Neural cell (in vitro differentiated cells): ENCODE data around the gene CD300LB. TPM values are rescaled to one million over a fixed set of nuclear protein-coding genes. Genes with fewer than 3 reads are reported as not detected.
"Not testable (repeated sequence)": the region's sequence is repeated elsewhere in the genome, so short reads cannot be mapped to it uniquely, and the experiment has no call there.

Source experiments
- H2AFZ ChIP-seq: fragments of 200-600, 300-800 bp; sonication (generic), shearing (Covaris generic); 2 replicates; pipeline ENCODE4 v1.6.0; 2014; ENCODE audit warnings: low read depth, mild to moderate bottlenecking, antibody characterized with exemption, low read length, moderate library complexity
- H3F3A ChIP-seq: fragments of 200-600 bp; shearing (Covaris generic); 2 replicates; pipeline ENCODE4 v1.6.1; 2016; ENCODE audit warnings: mild to moderate bottlenecking, moderate library complexity, mixed read lengths, antibody characterized with exemption, low read length; ENCODE audit not compliant: insufficient read depth, poor library complexity, severe bottlenecking
- H3K27ac ChIP-seq: fragments of 200-600, 300-800 bp; sonication (generic), shearing (Covaris generic); 2 replicates; pipeline ENCODE4 v1.5.1; 2014; ENCODE audit warnings: mild to moderate bottlenecking, low read length, moderate library complexity
- H3K27me3 ChIP-seq: fragments of 300-800, 200-600 bp; sonication (generic), shearing (Covaris generic); 2 replicates; pipeline ENCODE4 v1.6.0; 2014; ENCODE audit warnings: mild to moderate bottlenecking, low read depth, low read length, moderate library complexity; ENCODE audit not compliant: insufficient read depth
- H3K36me3 ChIP-seq: fragments of 300-800, 200-600 bp; sonication (generic), shearing (Covaris generic); 2 replicates; pipeline ENCODE4 v1.5.1; 2014; ENCODE audit warnings: mild to moderate bottlenecking, antibody characterized with exemption, low read length, moderate library complexity; ENCODE audit not compliant: insufficient read depth
- H3K4me2 ChIP-seq: fragments of 300-800, 200-600 bp; sonication (generic), shearing (Covaris generic); 2 replicates; pipeline ENCODE4 v1.6.0; 2014; ENCODE audit warnings: mild to moderate bottlenecking, low read length
- H3K4me3 ChIP-seq: fragments of 300-800, 200-600 bp; sonication (generic), shearing (Covaris generic); 2 replicates; pipeline ENCODE4 v1.5.1; 2014; ENCODE audit warnings: mild to moderate bottlenecking, low read length, moderate library complexity
- H3K79me2 ChIP-seq: fragments of 200-600 bp; shearing (Covaris generic); replicated peaks from 2 replicates; pipeline ENCODE4 v1.6.0; 2014; ENCODE audit warnings: mild to moderate bottlenecking, low read length, moderate library complexity; ENCODE audit not compliant: insufficient read depth
- H3K9ac ChIP-seq: fragments of 300-800, 200-600 bp; sonication (generic), shearing (Covaris generic); 2 replicates; pipeline ENCODE4 v1.6.1; 2016; ENCODE audit warnings: mild to moderate bottlenecking, low read length, mixed read lengths
- H3K9me2 ChIP-seq: fragments of 200-600 bp; shearing (Covaris generic); 2 replicates; pipeline ENCODE4 v1.6.1; 2016; ENCODE audit warnings: mild to moderate bottlenecking, low read length, mixed read lengths; ENCODE audit not compliant: insufficient read depth
- H3K9me3 ChIP-seq: fragments of 200-600, 300-800 bp; sonication (generic), shearing (Covaris generic); 2 replicates; pipeline ENCODE4 v1.6.1; 2016; ENCODE audit warnings: mild to moderate bottlenecking, mixed run types, low read length, moderate library complexity, mixed read lengths
- H4K20me1 ChIP-seq: fragments of 200-600 bp; shearing (Covaris generic); 2 replicates; pipeline ENCODE4 v1.6.1; 2016; ENCODE audit warnings: mild to moderate bottlenecking, mixed run types; ENCODE audit not compliant: insufficient read depth
- CTCF ChIP-seq: fragments of 450-650 bp; IDR thresholded peaks from 2 replicates; pipeline ENCODE4 v1.5.1; 2014; ENCODE audit warnings: antibody characterized with exemption, mild to moderate bottlenecking, moderate library complexity; ENCODE audit not compliant: poor library complexity, severe bottlenecking
- EP300 ChIP-seq: fragments of 450-650 bp; conservative IDR thresholded peaks from 2 replicates; pipeline ENCODE4 v1.6.1; 2014; ENCODE audit warnings: antibody characterized with exemption, mild to moderate bottlenecking, moderate library complexity; ENCODE audit not compliant: poor library complexity, severe bottlenecking
- EZH2 ChIP-seq: fragments of 200-600, 300-800 bp; shearing (Covaris generic), sonication (generic); IDR thresholded peaks from 2 replicates; pipeline ENCODE4 v1.6.1; 2014; ENCODE audit warnings: antibody characterized with exemption, low read length, borderline replicate concordance, mild to moderate bottlenecking; ENCODE audit not compliant: insufficient read depth, poor library complexity, severe bottlenecking
- MXI1 ChIP-seq: fragments of 450-650 bp; conservative IDR thresholded peaks from 2 replicates; pipeline ENCODE4 v1.6.1; 2014; ENCODE audit warnings: antibody characterized with exemption, mild to moderate bottlenecking; ENCODE audit not compliant: poor library complexity, severe bottlenecking
- POLR2AphosphoS5 ChIP-seq: IDR thresholded peaks from 2 replicates; pipeline ENCODE4 v1.6.1; 2012
- RAD21 ChIP-seq: fragments of 450-650 bp; conservative IDR thresholded peaks from 2 replicates; pipeline ENCODE4 v1.6.1; 2014; ENCODE audit warnings: antibody characterized with exemption, mild to moderate bottlenecking, moderate library complexity
- REST ChIP-seq: IDR thresholded peaks from 2 replicates; pipeline ENCODE4 v1.6.1; 2012; ENCODE audit warnings: borderline replicate concordance
- SMC3 ChIP-seq: fragments of 450-650 bp; conservative IDR thresholded peaks from 2 replicates; pipeline ENCODE4 v1.6.1; 2014; ENCODE audit warnings: antibody characterized with exemption, mild to moderate bottlenecking, moderate library complexity; ENCODE audit not compliant: poor library complexity
- TAF1 ChIP-seq: IDR thresholded peaks from 2 replicates; pipeline ENCODE4 v1.6.1; 2012; ENCODE audit warnings: low read depth
- polyA plus RNA-seq: library from polyadenylated mRNA; depleted of rRNA; stranded (reverse); fragments of >200 nt; gene quantifications from 2 replicates; pipeline ENCODE4 v1.2.3, GENCODE V29; 2014

Gene CD300LB
- polyA plus RNA-seq, 1 donor from 2014 or later, result not detected

GRCh38 chr17:74512036-74512435 lies 19.2 kb downstream of the CD300LB start:
- Histone ChIP-seq H4K20me1 (no peaks in the 10 kb centered on the region), H3K9ac (no peak overlapping the region), H2AFZ (no peak overlapping the region), H3K4me2 (no peak overlapping the region), H3K4me3 (no peak overlapping the region), H3K79me2 (no peaks in the 10 kb centered on the region), H3K27ac (no peak overlapping the region), H3K27me3 (no peaks in the 10 kb centered on the region), H3K9me3 (no peaks in the 10 kb centered on the region), H3K9me2 (no peaks in the 10 kb centered on the region), H3F3A (no peaks in the 10 kb centered on the region), H3K36me3 (no peaks in the 10 kb centered on the region)
- TF ChIP-seq SMC3 (no peak), EZH2 (no peak), EP300 (no peak), CTCF (no peak), MXI1 (no peak), TAF1 (no peak), POLR2AphosphoS5 (no peak), REST (no peak), RAD21 (no peak)

GRCh38 chr17:74508156-74508555 lies 23.1 kb downstream of the CD300LB start:
- Histone ChIP-seq H3K36me3 (no peaks in the 10 kb centered on the region), H3K9me2 (no peaks in the 10 kb centered on the region), H3K27me3 (no peaks in the 10 kb centered on the region), H3K4me2 (no peak overlapping the region), H3K9me3 (no peaks in the 10 kb centered on the region), H3K9ac (no peak overlapping the region), H3K4me3 (no peak overlapping the region), H2AFZ (no peak overlapping the region), H3K79me2 (no peaks in the 10 kb centered on the region), H3K27ac (no peak overlapping the region), H4K20me1 (no peaks in the 10 kb centered on the region), H3F3A (no peaks in the 10 kb centered on the region)
- TF ChIP-seq CTCF (no peak), EZH2 (no peak), RAD21 (no peak), TAF1 (no peak), SMC3 (no peak), REST (no peak), EP300 (no peak), POLR2AphosphoS5 (no peak), MXI1 (no peak)

- not testable (repeated sequence) for H3K4me3 ChIP-seq, H2AFZ ChIP-seq, H3K9me2 ChIP-seq, H3K9me3 ChIP-seq, H3K79me2 ChIP-seq, H3K9ac ChIP-seq, H4K20me1 ChIP-seq, H3F3A ChIP-seq, H3K36me3 ChIP-seq, H3K27me3 ChIP-seq, H3K27ac ChIP-seq, H3K4me2 ChIP-seq
Observed at GRCh38 chr17:74503949-74504348, 27.3 kb downstream of the CD300LB start.
